ENCODE data around the gene FAM219B.
"Not testable (repeated sequence)": the region's sequence is repeated elsewhere in the genome, so short reads cannot be mapped to it uniquely, and the experiment has no call there.

- not testable (repeated sequence) for TF ChIP-seq EZH2 (IDR thresholded peaks at IDR 0.05; ENCODE audit: borderline replicate concordance, insufficient read depth, low read depth, low read length, poor library complexity, severe bottlenecking); CTCF (IDR thresholded peaks at IDR 0.05)
These were observed 12.3 kb downstream of the FAM219B start for GRCh38 chr15:74894383-74894782.

Measured in B cell (primary cell).